Measurements from ENCODE around the gene PCDHGA4. TPM values are rescaled to one million over a fixed set of nuclear protein-coding genes. Genes with fewer than 3 reads are reported as not detected.
"Not testable (repeated sequence)": the region's sequence is repeated elsewhere in the genome, so short reads cannot be mapped to it uniquely, and the experiment has no call there.

PCDHGA4 gene
- total and polyA plus RNA-seq, 2 donors from 2014 or later, result 0.13 to 3.9 TPM

DNA sequence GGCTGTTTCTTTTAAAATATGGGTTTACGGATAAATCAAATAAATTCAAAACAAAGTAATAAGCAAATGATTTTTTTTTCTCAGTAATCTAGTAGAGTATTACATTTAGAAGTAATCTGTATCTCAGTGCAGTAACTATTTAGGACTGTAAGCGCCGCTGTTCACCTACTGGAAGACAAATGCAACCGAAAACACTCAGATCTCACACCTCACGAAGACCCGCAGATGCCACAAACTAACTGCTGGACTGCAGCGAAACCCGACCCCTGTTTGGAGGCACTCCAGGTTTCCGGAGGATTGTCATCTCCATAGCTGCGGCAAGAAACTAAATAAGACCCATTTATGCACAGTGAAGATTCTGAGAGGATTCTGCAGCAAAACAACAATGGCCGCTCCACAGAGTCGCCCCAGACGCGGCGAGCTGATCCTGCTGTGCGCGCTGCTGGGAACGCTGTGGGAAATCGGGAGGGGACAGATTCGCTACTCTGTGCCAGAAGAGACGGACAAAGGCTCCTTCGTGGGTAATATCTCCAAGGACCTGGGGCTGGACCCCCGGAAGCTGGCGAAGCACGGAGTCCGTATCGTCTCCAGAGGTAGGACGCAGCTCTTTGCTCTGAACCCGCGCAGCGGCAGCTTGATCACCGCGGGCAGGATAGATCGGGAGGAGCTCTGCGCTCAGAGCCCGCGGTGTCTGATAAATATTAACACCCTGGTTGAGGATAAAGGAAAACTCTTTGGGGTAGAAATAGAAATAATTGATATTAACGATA lies 37.8 kb downstream of the PCDHGA4 start, which contains the start of gene PCDHGA8:
Gene PCDHGA8, plus strand, starts transcription at position 205 of the 770 bp plus-strand sequence. Its CDS starts 181 bp downstream, at position 386.
- TF ChIP-seq, protein P1, sequence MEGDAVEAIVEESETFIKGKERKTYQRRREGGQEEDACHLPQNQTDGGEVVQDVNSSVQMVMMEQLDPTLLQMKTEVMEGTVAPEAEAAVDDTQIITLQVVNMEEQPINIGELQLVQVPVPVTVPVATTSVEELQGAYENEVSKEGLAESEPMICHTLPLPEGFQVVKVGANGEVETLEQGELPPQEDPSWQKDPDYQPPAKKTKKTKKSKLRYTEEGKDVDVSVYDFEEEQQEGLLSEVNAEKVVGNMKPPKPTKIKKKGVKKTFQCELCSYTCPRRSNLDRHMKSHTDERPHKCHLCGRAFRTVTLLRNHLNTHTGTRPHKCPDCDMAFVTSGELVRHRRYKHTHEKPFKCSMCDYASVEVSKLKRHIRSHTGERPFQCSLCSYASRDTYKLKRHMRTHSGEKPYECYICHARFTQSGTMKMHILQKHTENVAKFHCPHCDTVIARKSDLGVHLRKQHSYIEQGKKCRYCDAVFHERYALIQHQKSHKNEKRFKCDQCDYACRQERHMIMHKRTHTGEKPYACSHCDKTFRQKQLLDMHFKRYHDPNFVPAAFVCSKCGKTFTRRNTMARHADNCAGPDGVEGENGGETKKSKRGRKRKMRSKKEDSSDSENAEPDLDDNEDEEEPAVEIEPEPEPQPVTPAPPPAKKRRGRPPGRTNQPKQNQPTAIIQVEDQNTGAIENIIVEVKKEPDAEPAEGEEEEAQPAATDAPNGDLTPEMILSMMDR (IDR thresholded peaks at IDR 0.05; ENCODE audit: borderline replicate concordance, extremely low read depth, insufficient read depth), result no peak
- H3K9ac ChIP-seq (ENCODE audit: low read length in 3 of 3), result no peak within 1 kb of the TSS
- DNase-seq (no peak), FAIRE-seq (no peak)
- intact Hi-C loops (cut with DNase I), result no loop called here
- H3K27me3 ChIP-seq (ENCODE audit: control insufficient read depth, insufficient read depth, low read length), result no peaks in the 10 kb centered on the region
- H3K27ac ChIP-seq (ENCODE audit: low read depth in 2 of 2, low read length in 2 of 2), result no peak within 1 kb of the TSS
- H3K36me3 ChIP-seq (ENCODE audit: control insufficient read depth in 2 of 3, insufficient read depth in 3 of 3, low read length in 3 of 3), result no peaks in the 10 kb centered on the region
- H3K4me3 ChIP-seq (ENCODE audit: low read length in 3 of 3), result no peak within 1 kb of the TSS
- H3K4me1 ChIP-seq (ENCODE audit: control insufficient read depth in 2 of 3, insufficient read depth in 2 of 3, low read depth in 1 of 3, low read length in 3 of 3), result no peaks in the 10 kb centered on the region
- peaks cover 4 to 68% (median 11%) of the 10 kb centered on the region in 3 donors for H3K9me3 ChIP-seq (ENCODE audit: control insufficient read depth in 2 of 3, insufficient read depth in 1 of 3, low read length in 3 of 3)

GRCh38 chr5:141393267-141393666 lies 38.4 kb downstream of the PCDHGA4 start:
- Histone ChIP-seq H3K27ac (ENCODE audit: low read depth in 2 of 2, low read length in 2 of 2) (no peak overlapping the region), H3K4me1 (ENCODE audit: control insufficient read depth in 2 of 3, insufficient read depth in 2 of 3, low read depth in 1 of 3, low read length in 3 of 3) (no peaks in the 10 kb centered on the region), H3K27me3 (ENCODE audit: control insufficient read depth, insufficient read depth, low read length) (no peaks in the 10 kb centered on the region), H3K36me3 (ENCODE audit: control insufficient read depth in 2 of 3, insufficient read depth in 3 of 3, low read length in 3 of 3) (no peaks in the 10 kb centered on the region), H3K9ac (ENCODE audit: low read length in 3 of 3) (no peak overlapping the region), H3K9me3 (ENCODE audit: control insufficient read depth in 2 of 3, insufficient read depth in 1 of 3, low read length in 3 of 3) (peaks cover 4 to 67% (median 10%) of the 10 kb centered on the region in 3 donors), H3K4me3 (ENCODE audit: low read length in 3 of 3) (no peak overlapping the region)
- TF ChIP-seq, protein P1 (IDR thresholded peaks at IDR 0.05; ENCODE audit: borderline replicate concordance, extremely low read depth, insufficient read depth), result no peak
- DNase-seq (no peak), FAIRE-seq (no peak)
- intact Hi-C loops (cut with DNase I), result no loop called here

- H3K27ac ChIP-seq (ENCODE audit: low read depth in 2 of 2, low read length in 2 of 2); H3K36me3 ChIP-seq (ENCODE audit: control insufficient read depth in 2 of 3, insufficient read depth in 3 of 3, low read length in 3 of 3); H3K4me3 ChIP-seq (ENCODE audit: low read length in 3 of 3); intact Hi-C loops (cut with DNase I); FAIRE-seq; DNase-seq; H3K27me3 ChIP-seq (ENCODE audit: control insufficient read depth, insufficient read depth, low read length); H3K9ac ChIP-seq (ENCODE audit: low read length in 3 of 3); H3K4me1 ChIP-seq (ENCODE audit: control insufficient read depth in 2 of 3, insufficient read depth in 2 of 3, low read depth in 1 of 3, low read length in 3 of 3): not testable (repeated sequence)
- H3K9me3 ChIP-seq (ENCODE audit: control insufficient read depth in 2 of 3, insufficient read depth in 1 of 3, low read length in 3 of 3), result peaks cover 2 to 67% (median 13%) of the 10 kb centered on the region in 3 donors
Measured at GRCh38 chr5:141394401-141395187, 39.8 kb downstream of the PCDHGA4 start.

All from kidney (tissue), 14 donors.